GM18508 (cell line): ENCODE results near the gene PSD2.

Experiments used
- ATAC-seq: cut with Tn5 transposase; IDR thresholded peaks from one replicate; pipeline ENCODE4 v1.9.1; 2021; ENCODE audit warnings: moderate number of reproducible peaks; ENCODE audit not compliant: insufficient read depth, unreplicated experiment

PSD2 gene

DNA sequence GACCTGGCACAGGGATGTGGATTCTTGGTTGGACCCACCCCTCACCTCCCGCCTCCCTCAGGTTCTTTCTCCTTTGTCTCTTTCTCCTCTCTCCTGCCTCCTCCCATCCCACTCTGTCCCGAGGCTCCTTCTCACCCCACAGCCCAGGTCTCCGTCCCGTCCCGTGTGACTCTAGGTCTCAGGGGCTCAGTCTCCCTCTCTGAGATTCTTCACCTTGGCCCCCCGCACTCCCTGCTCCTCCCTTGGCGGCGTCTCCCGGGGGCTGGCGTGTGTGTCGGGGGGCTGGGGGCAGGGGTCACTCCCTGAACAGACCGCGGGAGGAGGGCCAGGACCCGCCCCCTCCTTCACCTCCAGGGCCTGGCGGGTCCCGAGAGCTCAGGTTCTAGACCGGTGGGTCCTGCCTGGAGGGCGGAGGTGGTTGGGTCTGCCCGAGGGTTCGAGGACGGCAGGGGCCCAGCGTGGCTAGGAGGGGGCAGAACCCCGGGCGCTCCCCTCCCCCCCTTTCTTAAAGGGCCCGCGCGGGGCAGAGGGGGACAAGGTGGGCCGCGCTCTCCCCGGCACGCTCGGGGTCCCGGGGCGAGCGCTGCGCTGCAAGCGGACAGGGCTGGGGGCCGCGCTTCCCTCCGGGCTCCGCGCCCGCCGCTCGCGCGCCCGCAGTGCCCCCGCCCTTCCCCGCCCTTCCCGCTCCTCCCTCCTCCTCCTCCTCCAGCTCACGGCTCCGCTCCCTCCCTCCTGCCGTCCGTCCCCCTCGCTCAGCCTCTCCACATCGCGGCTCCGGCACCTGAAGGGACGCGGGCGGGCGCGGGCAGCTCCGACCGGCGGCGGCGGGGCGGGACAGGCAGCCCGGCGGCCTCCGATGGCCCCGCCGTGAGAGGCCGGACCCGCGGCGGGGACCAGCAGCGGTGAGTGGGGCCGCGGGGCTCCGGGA is at the start of gene PSD2:
Gene PSD2, plus strand, starts transcription at position 735 of the 928 bp plus-strand sequence. CDS start 13,633 bp downstream, outside the sequence.
- no peak for ATAC-seq

DNA sequence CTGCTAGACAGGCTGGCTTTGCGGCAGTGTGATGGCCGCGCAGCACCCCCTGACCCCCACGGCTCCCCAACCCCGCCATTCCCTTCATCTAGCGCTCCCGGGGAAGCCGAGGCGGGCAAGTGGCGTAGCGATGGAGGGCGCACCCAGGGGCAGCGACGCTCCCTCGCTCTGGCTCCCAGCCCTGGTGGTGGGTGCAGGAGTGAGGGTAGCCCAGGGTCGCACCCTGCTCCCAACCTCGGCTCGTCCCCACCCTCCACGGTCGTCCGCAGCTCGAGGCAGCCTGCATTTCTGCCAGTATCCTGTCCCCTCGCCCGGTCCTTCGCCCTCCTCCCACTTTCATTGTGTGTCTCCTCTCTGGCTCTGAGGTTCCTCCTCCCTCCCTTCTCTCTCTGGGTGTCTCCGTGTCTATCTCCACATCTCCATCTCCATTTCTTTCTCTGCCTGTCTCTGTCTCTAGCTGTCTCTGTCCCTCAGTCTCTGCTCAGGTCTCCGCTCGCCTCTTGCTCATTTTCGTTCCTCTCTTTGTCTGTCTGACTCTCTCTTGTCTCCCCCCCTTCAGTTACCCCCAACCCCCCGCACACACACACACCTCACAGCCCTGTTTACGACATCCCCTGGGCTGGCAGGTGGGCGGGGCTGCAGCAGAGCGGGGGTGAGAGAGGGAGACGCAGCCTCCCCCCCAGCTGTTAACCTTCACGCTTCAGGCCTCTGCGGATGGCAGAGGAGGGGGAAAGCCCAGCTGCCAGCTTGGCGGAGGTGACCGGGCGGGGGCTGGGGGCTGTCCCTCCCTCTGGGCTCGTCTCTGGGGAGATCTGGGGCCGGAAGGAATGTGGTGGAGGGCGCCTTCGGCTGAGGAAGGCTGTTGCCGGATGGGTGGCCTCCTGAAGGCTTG is 48.7 kb upstream of the PSD2 start:
- no peak for ATAC-seq

DNA sequence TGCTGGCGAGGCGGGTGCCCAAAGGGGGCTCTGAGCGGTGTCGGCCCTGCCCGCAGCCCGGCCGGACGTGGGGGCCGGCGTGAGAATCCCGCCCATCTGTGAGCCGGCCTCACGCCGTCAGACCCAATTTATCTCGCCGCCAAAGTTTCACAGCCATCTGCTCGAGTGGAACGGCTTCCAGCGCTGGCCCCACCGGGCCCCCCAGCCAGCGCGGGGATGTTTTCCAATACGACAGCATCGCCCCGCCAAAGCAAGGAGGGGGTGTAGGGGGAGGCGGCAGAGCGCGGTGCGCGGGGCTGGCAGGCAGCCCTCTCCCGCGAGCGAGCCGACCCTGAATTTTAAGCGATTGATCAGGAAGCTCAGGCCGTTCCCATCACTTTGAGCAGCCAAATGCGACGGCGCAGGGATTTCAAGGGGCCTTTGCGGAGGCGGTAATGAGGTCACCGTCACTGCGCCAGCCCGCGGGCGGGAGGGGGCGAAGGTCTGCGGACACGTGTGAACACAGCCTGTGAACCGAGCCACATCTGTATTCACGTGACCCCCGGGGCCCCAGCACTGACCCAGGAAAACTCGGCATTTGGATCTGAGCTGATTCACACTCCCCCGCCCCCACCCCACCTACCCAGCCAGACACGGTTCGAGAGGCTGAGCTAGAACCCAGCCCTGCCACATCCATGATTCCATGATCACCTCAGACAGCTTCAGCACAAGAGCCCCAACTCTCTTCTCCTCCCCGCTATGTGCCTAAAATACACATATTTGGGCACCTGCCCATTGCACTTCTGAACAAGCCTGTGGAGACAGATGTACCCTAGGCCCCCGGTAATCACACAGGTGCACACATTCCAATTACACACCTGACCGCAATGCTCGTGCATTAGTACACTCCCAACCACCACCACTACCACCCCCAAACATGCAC is 47.8 kb upstream of the PSD2 start:
- no peak for ATAC-seq

DNA sequence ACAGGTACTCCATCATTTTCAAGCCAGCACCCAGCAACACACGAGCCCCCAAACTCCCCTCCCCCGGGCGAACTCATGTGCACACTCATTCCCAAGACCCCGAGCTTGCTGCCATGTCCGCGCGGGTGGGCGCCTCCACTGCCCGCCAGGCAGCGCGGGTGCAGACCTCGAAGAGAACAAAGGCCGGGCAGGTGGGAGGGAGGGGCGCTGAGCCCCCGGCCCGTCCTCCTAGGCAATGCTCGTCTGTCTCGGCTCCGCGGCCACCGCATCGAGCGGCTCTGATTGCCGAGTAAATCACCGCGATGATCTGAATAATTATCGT is 47.1 kb upstream of the PSD2 start:
- ATAC-seq, result no peak

DNA sequence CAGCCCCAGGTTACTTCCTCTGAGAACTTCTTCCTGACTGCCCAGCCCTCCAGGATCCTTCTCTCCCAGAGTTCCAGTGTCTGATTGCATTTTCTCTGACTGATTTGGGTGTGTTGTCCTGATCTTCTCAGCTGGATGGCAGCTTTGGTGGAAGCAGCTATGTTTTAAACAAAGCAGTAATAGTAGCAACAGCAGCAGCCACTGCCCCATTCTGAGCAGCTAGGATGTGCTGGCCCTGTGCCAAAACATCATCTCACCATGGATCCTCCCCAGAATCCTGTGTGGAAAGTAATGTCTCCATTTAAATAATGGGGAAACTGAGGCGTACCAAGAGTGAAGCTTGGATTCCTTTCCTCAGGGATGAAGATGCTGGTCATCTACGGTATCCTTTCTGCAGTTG is 46.4 kb upstream of the PSD2 start:
- no peak for ATAC-seq

DNA sequence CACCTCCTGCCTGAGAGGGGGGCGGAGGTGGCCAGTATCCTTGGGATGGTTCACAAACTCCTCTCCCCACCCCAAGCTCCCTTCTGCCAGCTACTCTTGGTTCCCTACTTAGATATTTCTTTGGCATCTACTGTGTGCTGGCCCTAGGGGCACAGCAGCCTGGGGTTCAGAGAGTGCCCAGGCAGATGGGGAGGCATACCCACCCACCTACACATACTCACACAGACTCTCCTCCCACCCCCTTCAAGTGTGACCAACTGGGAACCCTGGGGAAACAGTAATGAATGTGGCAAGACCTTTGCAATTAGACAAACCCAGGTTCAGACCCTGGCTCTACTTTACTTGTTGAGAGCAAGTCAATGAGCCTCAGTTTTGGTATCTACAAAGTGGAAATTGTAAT is 44.4 kb upstream of the PSD2 start:
- ATAC-seq, result no peak

DNA sequence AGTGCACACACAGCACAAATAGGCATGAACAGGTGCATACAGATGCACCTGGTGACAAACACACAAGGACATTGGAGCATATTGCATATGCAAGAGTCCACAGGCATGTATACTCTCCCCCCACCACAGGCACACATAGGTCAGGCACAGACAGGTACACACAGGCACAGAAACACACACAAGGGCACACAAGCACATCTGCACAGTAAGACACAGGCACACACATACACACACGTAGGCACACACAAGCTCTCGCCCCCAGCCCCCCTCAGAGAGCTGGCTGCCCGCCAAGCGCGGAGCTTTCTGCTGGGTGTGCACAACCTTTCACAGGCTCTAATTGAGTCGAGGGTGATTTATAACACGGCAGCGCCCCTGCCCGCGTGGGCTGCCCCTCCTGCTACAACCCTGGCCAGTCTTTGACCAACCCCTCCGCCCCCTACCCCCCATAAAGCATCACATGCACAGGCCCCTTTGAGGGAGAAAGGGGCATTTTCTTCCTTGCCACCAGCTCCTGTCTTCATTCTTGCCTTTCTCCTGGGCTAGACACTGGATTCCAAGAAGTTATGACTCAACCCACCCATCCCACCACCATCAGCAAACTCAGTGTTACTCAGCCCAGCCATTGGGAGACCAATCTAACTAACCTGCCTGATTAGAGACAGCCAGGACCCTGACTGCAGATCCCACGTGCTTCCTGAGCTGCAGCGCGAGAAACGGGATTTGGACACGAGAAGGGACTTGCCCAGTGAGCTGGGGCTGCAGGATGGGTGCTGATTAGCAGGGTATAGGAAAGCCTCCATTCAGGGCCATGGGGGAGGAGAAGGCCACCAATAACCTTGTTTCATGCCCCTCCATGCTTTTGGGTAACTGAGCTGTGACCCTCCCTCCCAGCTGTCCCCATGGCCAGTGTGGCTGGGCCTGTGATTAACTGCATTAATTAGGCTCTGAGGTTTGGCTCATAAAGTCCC is 42.8 kb upstream of the PSD2 start:
- ATAC-seq, result no peak

DNA sequence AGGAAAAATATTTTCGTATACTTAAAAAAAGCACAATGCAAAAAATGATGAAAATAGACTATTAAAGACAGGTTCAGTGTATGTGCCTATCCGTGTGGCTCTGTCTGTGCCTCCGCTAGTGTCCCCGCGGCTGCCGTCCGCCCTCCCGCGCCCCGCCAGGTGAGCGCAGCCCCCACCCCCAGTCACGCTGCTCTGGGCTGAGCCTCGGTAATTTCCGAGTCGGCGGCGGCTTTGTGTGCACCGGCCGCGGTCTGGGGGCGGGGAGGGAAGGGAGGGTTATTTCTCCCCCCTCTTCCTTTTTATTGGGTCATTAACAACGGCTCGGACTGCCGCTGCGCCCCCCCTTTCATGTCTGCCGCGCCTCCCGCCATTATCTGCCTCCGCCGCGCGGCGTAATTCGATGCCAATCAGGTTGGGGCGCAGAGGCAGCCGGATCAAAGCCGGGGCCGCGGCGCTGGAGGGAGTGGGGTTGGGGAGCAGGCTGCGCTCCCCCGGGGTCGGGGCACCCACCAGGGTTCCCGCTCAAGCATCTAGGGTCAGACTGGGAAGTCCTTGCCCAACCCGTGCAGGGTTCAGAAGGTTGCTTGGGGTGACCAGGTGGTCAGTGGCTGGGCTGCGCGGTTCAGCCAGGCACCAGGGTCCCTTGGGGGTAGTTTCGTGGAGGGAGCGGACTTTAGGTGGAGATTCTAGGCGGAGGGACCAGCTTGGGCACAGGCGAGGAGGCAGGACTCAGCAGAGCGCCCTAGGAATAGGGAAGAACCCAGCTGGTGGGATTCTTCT is 39.5 kb upstream of the PSD2 start:
- no peak for ATAC-seq

DNA sequence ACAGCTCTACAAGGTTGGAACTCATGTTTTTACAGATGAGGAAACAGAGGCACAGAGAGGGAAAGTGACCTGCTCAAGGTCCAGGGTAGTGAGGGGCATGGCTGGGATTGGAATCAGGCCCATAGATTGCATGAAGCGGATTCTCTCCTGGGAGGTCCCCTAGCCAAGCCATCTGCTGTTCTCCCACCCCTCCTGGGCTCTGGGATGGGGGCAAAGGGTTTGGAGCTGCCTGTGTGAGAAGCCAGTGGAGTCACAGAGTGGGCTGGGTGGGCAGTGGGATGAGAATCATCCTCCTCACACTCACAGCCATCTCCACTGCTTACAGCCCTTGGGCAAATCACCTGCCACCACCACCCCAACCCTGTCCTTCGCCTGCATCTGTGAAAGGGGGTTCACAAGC is 38.6 kb upstream of the PSD2 start:
- ATAC-seq, result no peak

DNA sequence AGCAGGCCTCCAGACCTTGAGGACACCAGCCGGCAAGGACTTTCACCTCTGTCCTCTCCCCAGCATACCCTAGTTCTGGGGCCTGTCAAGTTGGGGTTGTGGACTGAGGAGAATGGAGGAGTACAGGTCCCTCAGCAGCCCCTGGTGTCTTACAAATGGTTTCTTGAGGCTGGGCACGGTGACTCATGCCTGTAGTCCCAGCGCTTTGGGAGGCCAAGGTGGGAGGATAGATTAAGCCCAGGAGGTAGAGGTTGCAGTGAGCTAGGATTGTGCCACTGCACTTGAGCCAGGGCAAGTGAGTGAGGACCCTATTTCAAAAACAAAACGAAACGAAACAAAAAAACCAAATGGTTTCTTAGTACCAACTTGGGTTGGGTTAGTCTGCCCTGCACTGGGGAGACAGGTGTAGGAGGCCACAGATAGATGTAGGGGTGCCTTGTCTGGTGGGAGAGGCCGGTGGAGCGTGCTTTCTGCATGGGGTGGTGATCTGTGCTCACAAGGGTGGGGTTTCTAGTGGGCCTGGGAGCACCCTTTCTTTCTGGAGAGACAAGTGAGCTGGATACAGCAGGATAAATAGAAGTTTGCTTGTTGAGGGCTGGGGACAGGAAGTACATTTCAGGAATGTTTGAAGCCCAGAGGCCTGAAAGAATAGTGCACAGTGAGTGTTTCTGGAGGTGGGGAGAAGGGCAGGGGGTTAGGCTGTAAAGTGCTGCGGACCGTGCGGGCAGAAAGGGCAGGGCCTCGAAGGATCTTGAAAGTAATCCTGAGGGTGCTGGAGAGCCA is 37.7 kb upstream of the PSD2 start:
- ATAC-seq, result no peak

DNA sequence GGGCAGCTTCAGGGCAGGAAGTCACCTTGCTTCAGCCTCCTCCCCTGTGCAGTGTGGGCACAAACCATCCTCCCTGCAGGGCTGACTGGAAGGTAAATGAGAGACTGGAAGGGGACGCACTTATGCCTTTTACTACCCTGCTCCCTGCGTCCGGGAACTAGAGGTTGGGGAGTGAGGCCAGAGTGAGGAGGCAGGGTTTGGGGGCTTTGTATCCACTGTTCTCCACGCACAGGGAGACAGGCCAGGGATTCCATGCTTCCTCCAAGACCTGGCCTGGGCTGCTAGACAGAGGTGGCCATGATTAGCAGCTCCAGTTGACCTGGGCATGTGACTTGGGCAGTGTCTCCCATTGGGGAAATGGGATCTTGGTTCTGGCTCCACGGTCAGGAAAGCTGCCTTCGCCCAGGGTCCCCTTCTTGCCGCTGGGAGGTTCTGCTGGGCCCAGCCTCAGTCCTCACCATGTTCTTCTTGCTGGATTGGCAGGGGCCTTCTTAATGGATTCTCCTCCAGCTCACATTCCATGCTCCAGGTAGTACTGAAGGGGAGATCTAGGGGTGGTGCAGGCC is 37.0 kb upstream of the PSD2 start:
- ATAC-seq, result no peak

DNA sequence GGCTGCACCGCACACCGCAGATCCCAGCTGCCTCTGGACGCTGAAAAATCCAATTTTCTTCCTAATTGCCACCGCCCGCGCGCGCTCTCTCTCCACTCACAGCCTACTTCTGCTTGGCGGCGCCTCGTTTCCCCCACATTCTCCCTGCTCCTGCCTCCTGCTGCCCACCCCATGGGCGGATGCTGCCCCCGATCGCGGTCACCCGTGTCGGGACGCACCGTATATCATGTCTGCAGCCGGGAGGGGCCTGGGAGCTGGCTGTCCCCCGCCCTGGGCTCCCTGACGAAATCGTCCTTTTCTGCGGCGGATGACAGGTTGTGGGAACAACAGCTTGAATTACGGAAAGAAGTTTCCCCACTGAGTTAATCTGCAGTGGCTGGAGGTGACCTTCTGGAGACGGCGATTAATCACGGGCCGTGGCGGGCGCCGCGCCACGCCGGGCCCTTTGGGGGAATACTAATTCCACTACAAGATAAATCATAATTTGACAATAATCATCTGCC is 36.3 kb upstream of the PSD2 start:
- ATAC-seq, result no peak

DNA sequence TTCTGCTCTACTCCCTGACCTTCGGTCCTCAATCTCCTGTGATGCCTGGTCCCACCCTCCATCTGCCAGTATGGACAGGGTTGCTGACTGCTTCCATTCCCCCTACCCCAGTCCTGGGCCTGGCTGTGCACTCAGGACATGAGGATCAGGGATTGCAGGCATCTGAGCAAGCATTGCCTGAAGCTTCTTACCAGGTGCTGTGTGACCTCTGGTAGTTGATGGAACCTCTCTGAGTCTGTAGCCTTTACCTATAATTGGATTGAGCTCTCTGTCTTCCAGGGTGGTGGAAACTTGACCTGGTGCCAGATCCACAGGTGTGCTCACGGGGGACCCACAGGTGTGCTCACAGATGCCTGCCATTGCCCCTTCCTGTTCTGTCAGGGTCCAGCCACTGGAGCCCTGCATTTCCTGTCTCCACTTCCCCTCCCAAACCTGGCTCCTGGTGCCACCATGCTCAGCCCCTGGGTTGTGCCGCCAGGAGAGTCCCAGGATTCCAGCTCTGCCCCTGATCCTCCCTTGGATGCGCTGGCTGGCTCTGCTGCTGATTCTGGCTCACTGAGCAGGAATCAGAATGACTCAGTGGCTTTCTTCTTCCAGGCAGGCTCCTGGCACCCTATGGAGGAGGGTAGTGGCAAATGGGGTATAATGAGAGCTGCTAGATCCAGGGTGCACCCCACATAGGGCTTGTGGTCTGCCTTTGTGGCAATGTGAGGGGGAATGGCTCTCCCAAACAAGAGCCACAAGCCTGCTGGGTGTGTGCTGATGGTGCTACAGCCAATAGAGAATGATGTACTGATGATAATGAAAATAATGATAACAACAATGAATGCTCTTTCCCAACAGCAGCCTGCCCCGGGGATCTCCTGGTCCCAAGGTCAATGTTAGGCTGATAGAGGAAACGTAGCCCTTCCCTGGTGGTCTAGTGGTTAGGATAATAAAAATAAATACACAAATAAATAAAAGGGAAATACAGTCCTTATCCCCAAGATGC is 35.2 kb upstream of the PSD2 start:
- no peak for ATAC-seq

DNA sequence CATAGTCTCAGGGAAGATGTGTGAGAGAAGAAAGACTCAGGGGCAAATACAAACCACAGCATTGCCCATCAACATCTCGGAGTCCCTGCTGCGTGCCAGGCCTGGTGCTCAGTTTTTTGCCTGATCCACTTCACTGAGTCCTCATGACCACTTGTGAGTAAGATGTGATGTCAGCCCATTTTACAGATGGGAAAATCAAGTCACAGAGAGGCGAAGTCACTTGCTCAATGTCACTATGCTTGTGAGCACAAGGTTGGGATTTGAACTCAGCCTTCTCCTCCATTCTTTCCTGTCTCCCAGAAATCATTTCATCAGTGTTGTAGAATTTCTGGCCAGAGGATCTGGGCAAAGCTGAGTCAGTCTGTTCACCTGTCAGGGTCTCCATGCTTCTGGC is 34.6 kb upstream of the PSD2 start:
- no peak for ATAC-seq

DNA sequence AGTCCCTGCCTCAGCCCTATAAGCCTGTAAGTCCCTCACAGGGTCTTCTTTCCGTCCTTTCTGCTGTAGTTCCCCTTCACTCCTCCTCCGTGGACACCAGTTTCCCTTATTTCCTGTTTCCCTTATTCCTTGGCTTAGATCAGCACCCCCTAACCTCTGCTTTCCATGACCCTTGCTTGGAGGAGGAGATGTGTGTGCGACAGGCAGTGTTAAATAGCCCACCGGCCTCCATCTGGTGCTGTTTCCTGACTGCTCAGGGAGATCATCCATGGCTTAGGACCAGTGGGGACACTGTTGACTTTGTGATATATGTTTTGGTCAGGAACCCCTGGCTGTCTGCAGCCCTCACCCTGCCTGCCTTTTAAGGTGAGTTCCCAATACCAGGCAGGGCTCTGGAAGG is 34.1 kb upstream of the PSD2 start:
- no peak for ATAC-seq

DNA sequence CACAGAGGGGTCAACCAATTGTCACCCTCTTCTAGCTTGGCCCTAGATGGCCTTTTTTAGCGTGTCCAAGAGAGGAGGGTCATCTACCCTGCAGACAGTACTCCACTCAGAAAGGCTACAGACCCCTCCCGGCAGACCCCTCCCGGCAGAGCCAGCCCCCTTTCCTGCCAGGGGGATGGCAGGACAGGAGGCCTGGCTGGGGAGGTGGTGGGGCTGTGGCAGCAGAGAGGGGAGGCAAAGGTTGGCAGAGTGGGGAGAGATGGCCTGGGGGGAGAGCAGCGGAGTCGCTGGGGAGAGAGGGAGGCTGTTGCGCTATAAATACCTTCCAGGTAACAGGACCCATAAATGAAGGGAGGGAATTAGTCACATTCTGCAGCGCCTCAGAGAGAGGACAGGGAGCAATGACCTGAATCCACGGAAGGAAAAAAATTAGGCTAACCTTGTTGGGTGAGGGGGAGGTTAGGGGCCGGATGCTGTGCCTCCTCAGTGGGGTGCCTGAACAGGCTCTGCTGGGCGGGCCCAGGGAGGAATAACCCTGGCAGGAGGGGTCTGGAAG is 32.9 kb upstream of the PSD2 start:
- no peak for ATAC-seq
